H1 (cell line): ENCODE measurements around the gene SLC34A1. TPM values are rescaled to one million over a fixed set of nuclear protein-coding genes. Genes with fewer than 3 reads are reported as not detected.

ENCODE experiments used
- SP1 ChIP-seq: IDR thresholded peaks from 2 replicates; pipeline ENCODE4 v1.6.1; 2011; ENCODE audit warnings: low read depth, low read length
- TAF7 ChIP-seq: optimal IDR thresholded peaks from 2 replicates; pipeline ENCODE3; 2011; ENCODE audit warnings: low read depth, mild to moderate bottlenecking, inconsistent platforms, low read length, moderate library complexity, borderline replicate concordance
- polyA plus RNA-seq, 7 experiments: library from polyadenylated mRNA; depleted of rRNA in 3 of 7; stranded (reverse) in 5 of 7; unstranded in 2 of 7; fragments of >200 nt in 5 of 7; fragments of 200-250 nt in 2 of 7; gene quantifications; 1 replicate in 5 of 7; 2 replicates in 1 of 7; 4 replicates in 1 of 7; pipeline versions ENCODE4 v1.2.1 to v1.2.3, GENCODE V29; 2011 to 2013; ENCODE audit warnings: missing spikeins in 2 of 7, mixed read lengths in 2 of 7
- total RNA-seq: library from RNA; stranded (reverse); fragmentation: NEBNext Ultra II Directional; extraction: Animal tissue kit (Norgen Biotek cat#: 25700); gene quantifications from 2 replicates; pipeline ENCODE4 v1.2.1, GENCODE V29; 2021

Gene SLC34A1
- total and polyA plus RNA-seq, 2 of the 8 experiments (the other 6 are each of a cell fraction or from before 2014, with no cell fraction given) = not detected

DNA sequence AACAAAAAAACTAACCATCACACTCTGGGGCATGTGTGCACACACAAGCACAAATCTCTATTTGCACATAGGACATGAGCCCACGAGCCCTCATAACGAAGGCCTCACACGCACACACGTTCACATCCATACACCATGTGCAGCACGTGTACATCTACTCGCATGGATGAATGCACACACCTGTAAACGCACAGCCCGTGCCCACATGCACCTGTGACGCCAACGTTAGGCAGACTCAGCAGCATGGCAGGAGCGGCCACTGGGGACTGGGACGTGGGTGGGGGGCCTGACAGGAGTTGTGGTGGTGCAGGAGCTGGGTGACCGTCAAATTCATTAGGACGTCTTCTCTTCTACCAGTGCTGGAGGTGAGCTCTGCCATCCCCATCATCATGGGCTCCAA lies 3.2 kb downstream of the SLC34A1 start (continued):
- TF ChIP-seq TAF7 (no peak), SP1 (no peak)
- TF ChIP-seq, all 59 proteins: peak for 0
